WERI-Rb-1 (cell line): Measurements from ENCODE around the gene CCDC198.
A peak's percentile ranks its signal among the peaks of the same experiment; 100 is the strongest.

Experiments used
- DNase-seq: peaks from one replicate; pipeline ENCODE4 v3.0.0-alpha.2; 2020
- H3K27ac ChIP-seq: fragments of 250-450 bp; sonication (Bioruptor Pico); 2 replicates; pipeline ENCODE4 v1.5.1; 2020; ENCODE audit warnings: mild to moderate bottlenecking, moderate library complexity
- H3K27me3 ChIP-seq: fragments of 250-450 bp; sonication (Bioruptor Pico); 2 replicates; pipeline ENCODE4 v1.5.1; 2021; ENCODE audit warnings: mild to moderate bottlenecking, low read depth, moderate library complexity; ENCODE audit not compliant: insufficient read depth, severe bottlenecking
- H3K36me3 ChIP-seq: fragments of 250-450 bp; sonication (Bioruptor Pico); 2 replicates; pipeline ENCODE4 v1.5.1; 2020; ENCODE audit warnings: mild to moderate bottlenecking, moderate library complexity
- H3K4me3 ChIP-seq: 2 replicates; pipeline ENCODE4 v1.5.1; 2011; ENCODE audit warnings: low read depth, mild to moderate bottlenecking, control low read depth, low read length
- H3K9me3 ChIP-seq: fragments of 250-450 bp; sonication (Bioruptor Pico); 2 replicates; pipeline ENCODE4 v1.5.1; 2021; ENCODE audit warnings: mild to moderate bottlenecking, moderate library complexity; ENCODE audit not compliant: severe bottlenecking
- TF ChIP-seq, protein P1 (sequence below): IDR thresholded peaks from 2 replicates; pipeline ENCODE4 v1.5.1; 2011; ENCODE audit warnings: low read depth, mild to moderate bottlenecking, control low read depth, inconsistent platforms, low read length

The CCDC198 gene

DNA sequence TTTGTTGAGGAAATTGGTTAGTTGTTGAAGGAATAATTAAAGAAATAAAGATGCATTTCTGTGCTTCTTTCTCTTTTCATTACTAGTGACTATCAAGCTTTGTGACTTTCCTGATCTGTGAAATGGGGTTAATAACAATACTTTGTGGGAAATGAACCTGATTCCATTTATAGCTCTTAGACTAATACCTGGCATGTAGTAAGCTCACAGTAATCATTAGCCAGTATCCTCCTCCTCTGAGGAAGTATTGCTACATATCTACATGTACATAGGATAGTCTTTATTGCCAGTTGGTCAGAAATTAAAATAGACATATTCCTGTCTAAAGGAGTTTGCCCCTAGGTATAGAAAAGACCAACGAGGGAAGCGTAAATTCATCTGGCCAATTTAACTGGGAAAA, 1.8 kb upstream of the CCDC198 start:
- no peaks in the 10 kb centered on the region for H3K27me3 ChIP-seq
- no peak overlapping the region for H3K27ac ChIP-seq
- TF ChIP-seq, protein P1, sequence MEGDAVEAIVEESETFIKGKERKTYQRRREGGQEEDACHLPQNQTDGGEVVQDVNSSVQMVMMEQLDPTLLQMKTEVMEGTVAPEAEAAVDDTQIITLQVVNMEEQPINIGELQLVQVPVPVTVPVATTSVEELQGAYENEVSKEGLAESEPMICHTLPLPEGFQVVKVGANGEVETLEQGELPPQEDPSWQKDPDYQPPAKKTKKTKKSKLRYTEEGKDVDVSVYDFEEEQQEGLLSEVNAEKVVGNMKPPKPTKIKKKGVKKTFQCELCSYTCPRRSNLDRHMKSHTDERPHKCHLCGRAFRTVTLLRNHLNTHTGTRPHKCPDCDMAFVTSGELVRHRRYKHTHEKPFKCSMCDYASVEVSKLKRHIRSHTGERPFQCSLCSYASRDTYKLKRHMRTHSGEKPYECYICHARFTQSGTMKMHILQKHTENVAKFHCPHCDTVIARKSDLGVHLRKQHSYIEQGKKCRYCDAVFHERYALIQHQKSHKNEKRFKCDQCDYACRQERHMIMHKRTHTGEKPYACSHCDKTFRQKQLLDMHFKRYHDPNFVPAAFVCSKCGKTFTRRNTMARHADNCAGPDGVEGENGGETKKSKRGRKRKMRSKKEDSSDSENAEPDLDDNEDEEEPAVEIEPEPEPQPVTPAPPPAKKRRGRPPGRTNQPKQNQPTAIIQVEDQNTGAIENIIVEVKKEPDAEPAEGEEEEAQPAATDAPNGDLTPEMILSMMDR, result no peak
- no peaks in the 10 kb centered on the region for H3K36me3 ChIP-seq
- H3K9me3 ChIP-seq, result no peaks in the 10 kb centered on the region
- no peak for DNase-seq
- H3K4me3 ChIP-seq, result no peak overlapping the region

DNA sequence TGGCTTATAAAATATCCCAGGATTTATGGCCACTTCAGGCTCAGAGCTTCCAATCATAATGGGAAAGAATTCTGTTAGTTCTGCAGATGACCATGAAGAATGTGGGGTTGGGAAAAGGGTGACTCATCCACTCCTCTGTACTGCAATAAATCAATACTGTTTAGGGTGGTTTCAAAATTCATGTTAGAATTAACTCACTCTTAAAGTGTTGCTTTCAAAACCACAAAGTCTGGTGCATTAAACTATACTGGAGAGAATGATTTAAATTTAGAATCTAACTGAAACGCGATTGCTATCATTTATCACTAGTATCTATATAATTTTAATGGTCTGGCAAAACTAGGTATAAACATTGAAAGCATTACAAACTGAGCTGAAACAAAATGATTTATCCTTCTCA, 798 bp downstream of the CCDC198 start:
- DNase-seq, result no peak
- Histone ChIP-seq H3K9me3 (no peaks in the 10 kb centered on the region), H3K27ac (no peak overlapping the region), H3K4me3 (no peak overlapping the region), H3K36me3 (no peaks in the 10 kb centered on the region), H3K27me3 (no peaks in the 10 kb centered on the region)
- TF ChIP-seq, protein P1, result no peak

DNA sequence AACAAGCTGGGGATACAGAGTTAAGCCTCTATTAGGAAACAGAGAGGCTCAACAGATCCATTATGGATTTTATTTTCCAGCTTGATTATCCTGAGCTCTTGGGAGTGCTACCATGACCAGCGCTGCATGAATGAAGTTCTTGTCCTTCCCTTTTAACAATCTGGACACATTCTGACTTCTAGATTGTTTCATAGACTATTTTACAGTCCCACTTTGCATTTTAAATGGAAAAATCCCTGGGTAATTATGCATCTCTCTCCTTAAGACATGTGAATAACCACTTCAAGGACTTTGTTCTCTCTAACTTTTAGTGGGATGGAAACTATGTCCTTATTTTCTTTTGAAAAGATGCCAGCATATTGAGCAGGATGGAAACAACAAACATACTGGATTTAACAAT, 2.0 kb downstream of the CCDC198 start:
- Histone ChIP-seq H3K36me3 (no peaks in the 10 kb centered on the region), H3K27ac (no peak overlapping the region), H3K9me3 (no peaks in the 10 kb centered on the region), H3K4me3 (no peak overlapping the region), H3K27me3 (no peaks in the 10 kb centered on the region)
- TF ChIP-seq, protein P1, result no peak
- no peak for DNase-seq

DNA sequence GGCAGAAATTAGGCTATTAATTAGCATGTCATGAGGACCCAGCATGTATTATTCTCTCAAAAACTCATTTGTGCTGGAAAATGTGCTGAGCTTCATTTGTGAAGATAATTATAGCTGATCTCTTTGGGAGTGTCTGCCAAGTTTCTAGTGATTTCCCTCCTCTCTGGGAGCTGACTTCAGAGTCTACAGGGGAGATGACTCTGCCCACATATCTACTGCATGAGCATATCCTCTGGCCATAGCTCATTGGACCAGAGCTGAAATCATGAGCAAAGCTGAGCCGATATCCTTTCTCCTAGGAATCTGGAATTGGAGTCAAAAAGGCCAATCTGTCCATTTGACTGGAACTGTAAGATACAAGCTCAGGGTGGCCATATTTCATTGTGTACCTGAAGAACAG, 5.9 kb downstream of the CCDC198 start:
- H3K4me3 ChIP-seq, result no peak overlapping the region
- no peak for DNase-seq
- no peak overlapping the region for H3K27ac ChIP-seq
- no peaks in the 10 kb centered on the region for H3K9me3 ChIP-seq
- H3K36me3 ChIP-seq, result no peaks in the 10 kb centered on the region
- TF ChIP-seq, protein P1, result no peak
- peaks cover 4% of the 10 kb centered on the region for H3K27me3 ChIP-seq

DNA sequence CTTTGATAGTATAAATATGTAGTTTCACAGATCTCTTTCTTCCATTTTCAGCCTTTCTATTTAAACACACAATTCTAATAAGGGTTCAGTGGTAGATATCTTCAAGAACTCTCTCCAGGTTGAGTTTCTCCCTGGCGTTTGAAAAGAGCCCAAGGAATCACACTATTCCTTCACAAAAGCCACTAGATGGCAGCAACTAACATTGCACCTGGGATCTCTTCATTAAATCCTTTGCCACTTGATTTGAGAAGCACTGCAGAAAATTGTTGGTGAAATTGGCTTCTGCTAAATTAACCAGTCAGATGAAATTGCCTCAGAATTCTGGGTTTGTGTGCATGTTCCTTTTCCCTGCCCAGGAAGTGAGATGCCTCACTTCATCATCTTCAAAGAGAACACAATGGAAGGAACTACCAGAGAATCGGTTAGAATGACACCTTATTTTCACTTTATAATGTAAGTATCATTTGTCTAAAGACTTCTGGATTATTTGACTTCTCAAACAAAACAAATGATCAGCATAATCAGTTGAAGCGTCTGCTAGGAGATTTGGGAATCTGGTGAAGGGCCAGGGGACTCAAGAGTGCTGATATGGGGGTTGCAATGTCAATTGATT, 6.8 kb downstream of the CCDC198 start:
- Histone ChIP-seq H3K27me3 (peaks cover 7% of the 10 kb centered on the region), H3K36me3 (no peaks in the 10 kb centered on the region), H3K4me3 (no peak overlapping the region), H3K9me3 (no peaks in the 10 kb centered on the region), H3K27ac (no peak overlapping the region)
- DNase-seq, result peak; percentile 11
- TF ChIP-seq, protein P1, result peak; percentile 68

DNA sequence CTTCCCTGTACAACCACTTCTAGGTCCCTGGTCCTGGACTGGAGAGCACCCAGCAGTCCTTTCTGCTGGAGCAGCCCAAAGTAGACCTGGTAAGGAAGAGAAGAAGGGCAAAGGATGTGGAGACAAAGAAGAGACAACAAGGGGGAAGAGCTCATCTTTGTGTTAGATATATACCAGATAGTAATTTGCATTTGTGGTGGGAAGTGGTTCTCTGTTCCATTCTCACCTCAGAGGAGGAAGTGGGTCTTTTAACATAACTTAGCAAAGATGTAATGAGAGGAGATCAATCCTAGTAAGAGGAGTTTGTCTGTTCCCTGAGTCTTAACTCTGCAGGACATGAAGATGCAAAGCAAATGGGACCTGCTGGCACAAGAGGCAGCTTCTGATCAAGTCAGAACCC, 8.0 kb downstream of the CCDC198 start:
- H3K27ac ChIP-seq, result no peak overlapping the region

More for the DNA sequence above, 8.0 kb downstream of the CCDC198 start:
- Histone ChIP-seq H3K36me3 (no peaks in the 10 kb centered on the region), H3K4me3 (no peak overlapping the region), H3K27me3 (peaks cover 7% of the 10 kb centered on the region), H3K9me3 (no peaks in the 10 kb centered on the region)
- TF ChIP-seq, protein P1, result no peak
- no peak for DNase-seq
